NB4 (cell line): Measurements from ENCODE around the gene TLR5.

Source experiments
- POLR2A ChIP-seq: IDR thresholded peaks from 2 replicates; pipeline ENCODE4 v1.6.1; 2011; ENCODE audit warnings: mild to moderate bottlenecking; ENCODE audit not compliant: insufficient read length; ENCODE audit errors: extremely low read depth
- TF ChIP-seq, protein P1 (sequence below): IDR thresholded peaks from one replicate; pipeline ENCODE4 v1.5.1; 2012; ENCODE audit warnings: low read depth, low read length
- TF ChIP-seq, protein P2 (sequence below): IDR thresholded peaks from 2 replicates; pipeline ENCODE4 v1.6.1; 2011; ENCODE audit warnings: low read depth, low read length

DNA sequence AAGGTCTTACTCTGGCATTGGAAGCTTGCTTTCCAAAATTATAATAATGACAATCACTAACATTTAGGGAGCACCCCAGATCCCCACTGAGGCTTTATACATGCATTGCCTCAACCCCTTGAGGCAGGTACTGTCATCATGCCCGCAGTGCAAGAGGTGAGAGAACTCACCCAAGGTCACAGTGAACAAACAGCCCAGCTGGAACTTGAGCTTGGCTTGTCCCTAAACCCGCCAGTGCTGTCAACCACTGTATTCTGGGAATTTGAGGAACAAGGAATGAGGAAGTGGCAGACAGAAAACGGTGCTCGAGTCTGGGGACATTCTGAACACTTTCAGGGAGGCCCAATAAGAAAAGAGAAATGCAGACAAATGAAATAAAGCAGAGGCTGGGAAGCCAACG lies 34.6 kb upstream of the TLR5 start:
- TF ChIP-seq, protein P1, sequence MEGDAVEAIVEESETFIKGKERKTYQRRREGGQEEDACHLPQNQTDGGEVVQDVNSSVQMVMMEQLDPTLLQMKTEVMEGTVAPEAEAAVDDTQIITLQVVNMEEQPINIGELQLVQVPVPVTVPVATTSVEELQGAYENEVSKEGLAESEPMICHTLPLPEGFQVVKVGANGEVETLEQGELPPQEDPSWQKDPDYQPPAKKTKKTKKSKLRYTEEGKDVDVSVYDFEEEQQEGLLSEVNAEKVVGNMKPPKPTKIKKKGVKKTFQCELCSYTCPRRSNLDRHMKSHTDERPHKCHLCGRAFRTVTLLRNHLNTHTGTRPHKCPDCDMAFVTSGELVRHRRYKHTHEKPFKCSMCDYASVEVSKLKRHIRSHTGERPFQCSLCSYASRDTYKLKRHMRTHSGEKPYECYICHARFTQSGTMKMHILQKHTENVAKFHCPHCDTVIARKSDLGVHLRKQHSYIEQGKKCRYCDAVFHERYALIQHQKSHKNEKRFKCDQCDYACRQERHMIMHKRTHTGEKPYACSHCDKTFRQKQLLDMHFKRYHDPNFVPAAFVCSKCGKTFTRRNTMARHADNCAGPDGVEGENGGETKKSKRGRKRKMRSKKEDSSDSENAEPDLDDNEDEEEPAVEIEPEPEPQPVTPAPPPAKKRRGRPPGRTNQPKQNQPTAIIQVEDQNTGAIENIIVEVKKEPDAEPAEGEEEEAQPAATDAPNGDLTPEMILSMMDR, result no peak
- no peak for TF ChIP-seq POLR2A
- TF ChIP-seq, protein P2, sequence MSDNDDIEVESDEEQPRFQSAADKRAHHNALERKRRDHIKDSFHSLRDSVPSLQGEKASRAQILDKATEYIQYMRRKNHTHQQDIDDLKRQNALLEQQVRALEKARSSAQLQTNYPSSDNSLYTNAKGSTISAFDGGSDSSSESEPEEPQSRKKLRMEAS, result no peak
